GM10847 (cell line): ENCODE measurements around the gene IL20RB.

Source experiments
- POLR2A ChIP-seq: IDR thresholded peaks from 2 replicates; pipeline ENCODE4 v1.6.1; 2011; ENCODE audit not compliant: insufficient read length; ENCODE audit errors: extremely low read depth

Gene IL20RB, protein sequence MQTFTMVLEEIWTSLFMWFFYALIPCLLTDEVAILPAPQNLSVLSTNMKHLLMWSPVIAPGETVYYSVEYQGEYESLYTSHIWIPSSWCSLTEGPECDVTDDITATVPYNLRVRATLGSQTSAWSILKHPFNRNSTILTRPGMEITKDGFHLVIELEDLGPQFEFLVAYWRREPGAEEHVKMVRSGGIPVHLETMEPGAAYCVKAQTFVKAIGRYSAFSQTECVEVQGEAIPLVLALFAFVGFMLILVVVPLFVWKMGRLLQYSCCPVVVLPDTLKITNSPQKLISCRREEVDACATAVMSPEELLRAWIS

GRCh38 chr3:136957751-136958288 is at the start of gene IL20RB:
Gene IL20RB, plus strand, starts transcription at chr3:136957983. Its CDS starts 131 bp downstream, at chr3:136958114.
- TF ChIP-seq POLR2A: no peak

- TF ChIP-seq POLR2A: no peak
Observed at GRCh38 chr3:136908297-136908696, 49.5 kb upstream of the IL20RB start.

- TF ChIP-seq POLR2A: no peak
Observed at GRCh38 chr3:136909187-136909586, 48.6 kb upstream of the IL20RB start.

DNA sequence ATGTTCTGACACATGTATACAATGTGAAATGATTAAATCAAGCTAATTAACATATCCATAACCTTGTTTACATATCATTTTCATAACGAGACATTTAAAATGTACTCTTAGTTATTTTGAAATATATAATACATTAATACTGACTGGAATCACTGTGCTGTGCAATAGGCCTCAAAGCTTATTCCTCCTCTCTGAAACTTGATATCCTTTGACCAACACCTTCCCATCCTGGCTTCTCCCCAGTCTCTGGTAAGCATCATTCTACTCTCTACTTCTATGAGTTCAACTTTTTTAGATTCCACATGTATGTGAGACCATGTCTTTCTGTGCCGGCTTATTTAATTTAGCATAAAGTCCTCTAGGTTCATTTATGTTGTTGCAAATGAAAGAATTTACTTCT is 47.1 kb upstream of the IL20RB start:
- no peak for TF ChIP-seq POLR2A

GRCh38 chr3:136913168-136913567 is 44.6 kb upstream of the IL20RB start:
- no peak for TF ChIP-seq POLR2A

DNA sequence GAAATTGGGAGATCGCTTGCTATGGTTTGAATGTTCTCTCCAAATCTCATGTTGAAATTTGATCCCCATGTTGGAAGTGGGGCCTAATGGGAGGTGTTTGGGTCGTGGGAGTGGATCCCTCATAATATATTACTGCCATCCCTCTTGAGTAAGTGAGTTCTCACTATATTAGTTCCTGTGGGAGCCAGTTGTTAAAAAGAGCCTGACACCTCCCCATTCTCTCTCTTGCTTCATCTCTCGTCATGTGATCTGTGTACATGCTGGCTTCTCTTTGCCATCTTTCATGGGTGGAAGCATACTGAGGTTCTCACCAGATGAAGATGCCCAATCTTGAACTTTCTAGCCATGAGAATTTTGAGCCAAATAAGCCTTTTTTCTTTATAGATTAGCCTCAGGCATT is 43.0 kb upstream of the IL20RB start:
- no peak for TF ChIP-seq POLR2A

DNA sequence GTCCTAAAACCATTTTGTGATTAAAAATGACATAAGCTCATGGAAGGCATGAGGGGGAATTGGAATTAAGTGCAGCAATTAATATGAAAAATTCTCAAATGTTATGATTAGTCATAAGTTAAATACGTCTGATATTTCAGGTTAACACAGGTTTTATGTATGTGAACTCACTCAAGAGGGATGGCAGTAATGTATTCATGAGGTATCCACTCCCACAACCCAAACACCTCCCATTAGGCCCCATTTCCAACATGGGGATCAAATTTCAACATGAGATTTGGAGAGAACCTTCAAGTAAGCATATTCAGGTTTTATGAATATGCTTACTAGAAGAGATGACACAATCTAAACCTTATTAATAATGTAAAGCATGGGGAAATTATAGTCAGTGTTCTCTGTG is 41.6 kb upstream of the IL20RB start:
- no peak for TF ChIP-seq POLR2A

DNA sequence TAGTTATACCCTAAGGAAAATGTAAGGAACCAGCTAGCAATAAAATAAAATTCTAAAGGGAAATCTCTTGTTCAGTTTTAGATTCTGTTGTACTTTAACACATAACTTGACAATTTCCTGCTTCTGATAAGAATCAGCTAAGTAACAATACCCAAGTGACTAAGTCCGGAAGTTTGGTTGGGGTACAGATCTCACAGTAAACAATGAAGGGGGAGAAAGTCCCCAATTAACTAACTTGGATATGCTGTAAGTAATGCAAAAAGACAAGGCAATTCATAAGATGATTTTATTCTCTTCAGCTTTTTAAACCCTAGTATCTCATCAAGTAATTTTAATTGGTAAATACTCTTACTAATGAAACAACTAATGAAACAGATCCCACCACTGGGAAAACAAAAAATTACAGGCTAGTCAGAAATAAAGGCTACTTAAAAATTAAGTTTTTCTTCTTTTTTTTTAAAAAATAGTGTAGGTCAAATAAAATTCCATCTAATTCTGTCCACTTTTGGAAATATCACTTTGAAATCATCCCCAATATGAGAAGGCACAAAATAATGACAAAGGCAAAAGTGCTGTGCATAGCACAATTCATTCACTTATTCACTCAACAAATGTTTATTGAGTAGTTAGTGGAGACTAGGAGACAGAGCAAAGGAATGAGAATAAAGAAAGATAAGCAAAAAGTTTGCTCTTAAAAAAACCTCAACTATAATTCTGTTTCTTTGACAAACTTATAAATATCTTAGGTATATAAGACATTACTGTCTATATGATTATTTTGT is 37.8 kb upstream of the IL20RB start:
- no peak for TF ChIP-seq POLR2A

- no peak for TF ChIP-seq POLR2A
Observed at GRCh38 chr3:136920904-136921611, 36.7 kb upstream of the IL20RB start.

- no peak for TF ChIP-seq POLR2A
Observed at GRCh38 chr3:136925425-136926190, 32.2 kb upstream of the IL20RB start.

DNA sequence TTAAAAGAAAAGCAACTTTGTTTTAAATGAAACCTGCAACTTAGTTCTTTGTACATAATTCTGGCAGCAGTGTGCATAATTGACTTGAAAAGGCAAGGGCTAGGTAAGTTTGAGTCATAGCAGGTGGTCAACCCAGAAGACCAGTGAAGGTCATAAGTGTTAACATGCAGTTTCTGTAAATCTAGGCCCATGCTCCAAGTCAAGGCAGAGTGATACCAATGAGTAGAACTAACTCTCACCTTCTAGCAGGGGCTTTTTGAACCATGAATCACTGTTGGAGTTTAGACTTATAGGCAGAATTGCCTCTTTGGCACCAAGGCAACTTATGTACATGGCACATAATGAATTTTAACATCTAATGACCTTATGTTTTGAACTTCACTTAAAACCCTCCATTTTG is 29.5 kb upstream of the IL20RB start:
- no peak for TF ChIP-seq POLR2A

DNA sequence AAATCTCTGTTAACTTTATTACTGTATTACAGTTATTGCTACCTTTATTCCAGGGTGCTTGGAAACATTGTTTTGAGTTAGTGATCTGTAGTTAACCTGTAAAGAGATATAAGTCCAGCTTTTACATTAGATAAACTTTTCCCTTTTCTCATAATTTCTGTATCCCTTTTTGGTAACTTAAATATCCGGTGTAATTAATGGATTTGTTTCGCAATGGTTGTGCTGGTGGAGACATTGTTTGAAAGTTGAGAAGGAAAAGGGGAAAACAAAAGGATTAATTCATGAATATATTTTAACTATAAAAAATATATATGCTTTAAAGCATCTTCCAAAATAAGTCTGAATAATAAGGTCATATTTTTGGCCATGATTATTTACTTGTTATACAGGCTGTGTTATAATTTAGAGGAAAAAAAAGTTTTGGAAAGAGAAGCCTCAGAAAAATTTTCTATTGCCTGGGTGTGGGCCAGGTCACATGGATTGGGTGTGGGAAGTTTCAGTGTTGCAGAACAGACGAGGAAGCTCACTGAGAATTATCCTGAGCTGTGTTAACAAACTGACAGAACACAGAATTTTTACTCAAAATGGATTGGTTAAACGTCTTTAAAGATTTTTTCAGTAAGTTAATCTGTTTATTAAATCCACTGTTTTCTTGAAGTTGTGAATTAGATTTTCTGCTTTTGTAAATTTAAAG is 27.7 kb upstream of the IL20RB start:
- no peak for TF ChIP-seq POLR2A

- TF ChIP-seq POLR2A: no peak
Observed at GRCh38 chr3:136931606-136932005, 26.2 kb upstream of the IL20RB start.

DNA sequence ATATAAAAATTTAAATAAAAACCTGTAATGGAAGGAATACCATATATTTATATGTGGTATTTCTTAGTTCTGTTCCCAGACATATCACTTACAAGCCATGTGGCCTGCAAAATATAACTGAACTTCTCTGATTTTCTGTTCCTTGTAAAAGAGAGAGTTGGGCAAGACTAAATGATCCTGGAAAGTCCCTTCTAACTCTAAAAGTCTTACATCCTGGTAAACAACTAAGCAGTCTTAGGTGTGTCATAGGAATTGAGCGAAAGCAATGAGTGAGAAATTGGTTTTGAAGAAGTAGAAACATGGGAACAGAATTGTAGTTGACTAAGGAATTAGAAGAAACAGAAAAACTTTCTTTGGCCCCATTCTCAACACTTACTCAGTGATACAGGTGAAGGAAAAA is 25.3 kb upstream of the IL20RB start:
- no peak for TF ChIP-seq POLR2A
